HepG2 (cell line): ENCODE data around the gene FAM118A. TPM values are rescaled to one million over a fixed set of nuclear protein-coding genes. Genes with fewer than 3 reads are reported as not detected.

Experiments used
- BCLAF1 ChIP-seq: fragments of 450-650 bp; IDR thresholded peaks from 2 replicates; pipeline ENCODE4 v1.6.1; 2017; ENCODE audit warnings: mild to moderate bottlenecking
- NCOA5 ChIP-seq: sonication (generic); formaldehyde crosslinking; IDR thresholded peaks from 2 replicates; pipeline ENCODE4 v1.4.0; 2020; ENCODE audit warnings: missing genetic modification reagents
- PHF8 ChIP-seq: sonication (generic); formaldehyde crosslinking; IDR thresholded peaks from 2 replicates; pipeline ENCODE4 v1.5.0; 2020; ENCODE audit warnings: missing genetic modification reagents
- PITX1 ChIP-seq: sonication (generic); formaldehyde crosslinking; IDR thresholded peaks from 2 replicates; pipeline ENCODE4 v1.5.1; 2020; ENCODE audit warnings: mild to moderate bottlenecking, missing genetic modification reagents
- POGZ ChIP-seq: sonication (generic); formaldehyde crosslinking; IDR thresholded peaks from 2 replicates; pipeline ENCODE4 v1.4.0; 2020; ENCODE audit warnings: mild to moderate bottlenecking, missing genetic modification reagents
- PPARG ChIP-seq: conservative IDR thresholded peaks from 2 replicates; pipeline ENCODE4 v1.6.1; 2016; ENCODE audit warnings: missing biosample characterization, missing genetic modification reagents
- ZFP41 ChIP-seq: sonication (generic); formaldehyde crosslinking; IDR thresholded peaks from 2 replicates; pipeline ENCODE4 v1.4.0; 2020; ENCODE audit warnings: mild to moderate bottlenecking, missing genetic modification reagents, borderline replicate concordance
- ZHX2 ChIP-seq, 2 experiments: sonication (generic) in 1 of 2; formaldehyde crosslinking in 1 of 2; IDR thresholded peaks; 2 replicates each; pipeline versions ENCODE4 v1.6.1 to v1.9.0; 2014 to 2022; ENCODE audit warnings: antibody characterized with exemption in 1 of 2, borderline replicate concordance in 1 of 2, inconsistent platforms in 1 of 2, low read depth in 1 of 2, missing genetic modification reagents in 1 of 2
- ZMYM4 ChIP-seq: sonication (generic); formaldehyde crosslinking; IDR thresholded peaks from 2 replicates; pipeline ENCODE4 v1.8.1; 2023; ENCODE audit warnings: mild to moderate bottlenecking, missing genetic modification reagents
- ZNF362 ChIP-seq: sonication (generic); formaldehyde crosslinking; IDR thresholded peaks from 2 replicates; pipeline ENCODE4 v1.4.0; 2020; ENCODE audit warnings: missing genetic modification reagents, mild to moderate bottlenecking, borderline replicate concordance
- ZNF431 ChIP-seq: sonication (generic); formaldehyde crosslinking; IDR thresholded peaks from 2 replicates; pipeline ENCODE4 v1.9.0; 2022; ENCODE audit warnings: missing genetic modification reagents, low read depth, mild to moderate bottlenecking, borderline replicate concordance
- ZNF597 ChIP-seq: sonication (generic); formaldehyde crosslinking; IDR thresholded peaks from 2 replicates; pipeline ENCODE4 v1.5.0; 2020; ENCODE audit warnings: missing genetic modification reagents
- ZNF607 ChIP-seq: sonication (generic); formaldehyde crosslinking; IDR thresholded peaks from 2 replicates; pipeline ENCODE4 v1.5.1; 2020; ENCODE audit warnings: missing genetic modification reagents, mild to moderate bottlenecking, borderline replicate concordance
- polyA plus RNA-seq, 8 experiments: library from polyadenylated mRNA; depleted of rRNA in 3 of 8; stranded (reverse) in 7 of 8; unstranded in 1 of 8; fragments of >200 nt; fragmentation: Illumina TruSeq in 4 of 8; extraction: Trizol in 4 of 8; gene quantifications; 2 replicates each; pipeline versions ENCODE4 v1.2.1 to v1.2.3, GENCODE V29; 2011 to 2016; ENCODE audit warnings: low read depth in 4 of 8, missing spikeins in 1 of 8, mixed read lengths in 1 of 8; ENCODE audit not compliant: insufficient read depth in 1 of 8
- total RNA-seq, 5 experiments: library from RNA; depleted of rRNA; stranded (reverse); fragments of >200 nt; fragmentation: Illumina TruSeq; extraction: Trizol; gene quantifications; 2 replicates each; pipeline ENCODE4 v1.2.3, GENCODE V29; 2016; ENCODE audit warnings: low read depth in 1 of 5
- TF ChIP-seq, protein P1 (sequence below): sonication (generic); formaldehyde crosslinking; IDR thresholded peaks from 2 replicates; pipeline ENCODE4 v1.4.0; 2020; ENCODE audit warnings: mild to moderate bottlenecking, missing genetic modification reagents

FAM118A gene
- total and polyA plus RNA-seq, 2 of the 13 experiments (the other 11 are each of a cell fraction or from before 2014, with no cell fraction given), result 36.7 to 48.2 TPM

GRCh38 chr22:45305456-45306075, 4.2 kb upstream of the FAM118A start (continued):
- TF ChIP-seq ZNF431 (CRISPR knock-in tag), result no peak
- TF ChIP-seq ZNF607 (CRISPR knock-in tag), result no peak
- TF ChIP-seq ZMYM4 (CRISPR knock-in tag), result no peak
- TF ChIP-seq, protein P1, sequence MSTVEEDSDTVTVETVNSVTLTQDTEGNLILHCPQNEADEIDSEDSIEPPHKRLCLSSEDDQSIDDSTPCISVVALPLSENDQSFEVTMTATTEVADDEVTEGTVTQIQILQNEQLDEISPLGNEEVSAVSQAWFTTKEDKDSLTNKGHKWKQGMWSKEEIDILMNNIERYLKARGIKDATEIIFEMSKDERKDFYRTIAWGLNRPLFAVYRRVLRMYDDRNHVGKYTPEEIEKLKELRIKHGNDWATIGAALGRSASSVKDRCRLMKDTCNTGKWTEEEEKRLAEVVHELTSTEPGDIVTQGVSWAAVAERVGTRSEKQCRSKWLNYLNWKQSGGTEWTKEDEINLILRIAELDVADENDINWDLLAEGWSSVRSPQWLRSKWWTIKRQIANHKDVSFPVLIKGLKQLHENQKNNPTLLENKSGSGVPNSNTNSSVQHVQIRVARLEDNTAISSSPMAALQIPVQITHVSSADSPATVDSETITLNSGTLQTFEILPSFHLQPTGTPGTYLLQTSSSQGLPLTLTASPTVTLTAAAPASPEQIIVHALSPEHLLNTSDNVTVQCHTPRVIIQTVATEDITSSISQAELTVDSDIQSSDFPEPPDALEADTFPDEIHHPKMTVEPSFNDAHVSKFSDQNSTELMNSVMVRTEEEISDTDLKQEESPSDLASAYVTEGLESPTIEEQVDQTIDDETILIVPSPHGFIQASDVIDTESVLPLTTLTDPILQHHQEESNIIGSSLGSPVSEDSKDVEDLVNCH (CRISPR knock-in tag), result no peak
- no peak for TF ChIP-seq ZHX2 (IDR thresholded peaks at IDR 0.05; ENCODE audit: low read depth)
- no peak for TF ChIP-seq ZHX2 (CRISPR knock-in tag; IDR thresholded peaks at IDR 0.05; ENCODE audit: borderline replicate concordance)
- no peak for TF ChIP-seq PITX1 (CRISPR knock-in tag)
- no peak for TF ChIP-seq ZFP41 (CRISPR knock-in tag)
- TF ChIP-seq NCOA5 (CRISPR knock-in tag), result no peak
- no peak for TF ChIP-seq PPARG (CRISPR knock-in tag)
- no peak for TF ChIP-seq PHF8 (CRISPR knock-in tag)
- TF ChIP-seq ZNF362 (CRISPR knock-in tag), result no peak
- no peak for TF ChIP-seq POGZ
- no peak for TF ChIP-seq ZNF597 (CRISPR knock-in tag)
- TF ChIP-seq BCLAF1, result no peak
